Astrocyte (in vitro differentiated cells and primary cell): ENCODE measurements around the gene GPC3. TPM values are rescaled to one million over a fixed set of nuclear protein-coding genes. Genes with fewer than 3 reads are reported as not detected.
A peak's percentile ranks its signal among the peaks of the same experiment; 100 is the strongest.

Source experiments
- DNase-seq: peaks from one replicate; pipeline ENCODE4 v3.0.0-alpha.2; 2010; ENCODE audit warnings: low read depth
- FAIRE-seq: peaks from 2 replicates; lab custom pipeline; 2011; peaks lifted over from hg19 to GRCh38; lab: Jason Lieb, UNC
- H2AFZ ChIP-seq: 2 replicates; pipeline ENCODE4 v1.6.0; 2012; ENCODE audit warnings: low read depth, low read length, inconsistent platforms
- H3K27ac ChIP-seq: 2 replicates; pipeline ENCODE4 v1.5.1; 2011; ENCODE audit warnings: low read depth, low read length, inconsistent platforms
- H3K27me3 ChIP-seq: 2 replicates; pipeline ENCODE4 v1.6.0; 2011; ENCODE audit warnings: low read length, inconsistent platforms; ENCODE audit not compliant: insufficient read depth
- H3K36me3 ChIP-seq: 2 replicates; pipeline ENCODE4 v1.5.1; 2011; ENCODE audit warnings: low read length, inconsistent platforms; ENCODE audit not compliant: insufficient read depth
- H3K4me1 ChIP-seq: 2 replicates; pipeline ENCODE4 v1.5.1; 2011; ENCODE audit warnings: low read length, inconsistent platforms; ENCODE audit not compliant: insufficient read depth
- H3K4me2 ChIP-seq: 2 replicates; pipeline ENCODE4 v1.6.0; 2012; ENCODE audit warnings: low read length, inconsistent platforms
- H3K4me3 ChIP-seq: 2 replicates; pipeline ENCODE4 v1.5.1; 2011; ENCODE audit warnings: low read depth, mild to moderate bottlenecking, low read length, inconsistent platforms; ENCODE audit not compliant: insufficient read depth
- H3K79me2 ChIP-seq: 2 replicates; pipeline ENCODE4 v1.6.0; 2012; ENCODE audit warnings: mild to moderate bottlenecking, low read length, inconsistent platforms; ENCODE audit not compliant: insufficient read depth
- H3K9ac ChIP-seq: 2 replicates; pipeline ENCODE4 v1.6.0; 2012; ENCODE audit warnings: mild to moderate bottlenecking, low read length, inconsistent platforms
- H3K9me3 ChIP-seq: 2 replicates; pipeline ENCODE4 v1.5.1; 2012; ENCODE audit warnings: low read depth, mild to moderate bottlenecking, low read length, inconsistent platforms; ENCODE audit not compliant: insufficient read depth
- H4K20me1 ChIP-seq: 2 replicates; pipeline ENCODE4 v1.6.0; 2012; ENCODE audit warnings: low read length, inconsistent platforms; ENCODE audit not compliant: insufficient read depth
- H3K27ac Mint-ChIP-seq: one replicate; pipeline ENCODE4 v1.8.0; 2021; ENCODE audit warnings: mild to moderate bottlenecking, mixed read lengths; ENCODE audit not compliant: unreplicated experiment
- H3K27me3 Mint-ChIP-seq: one replicate; pipeline ENCODE4 v1.8.0; 2021; ENCODE audit warnings: low read depth, mixed read lengths; ENCODE audit not compliant: unreplicated experiment
- H3K36me3 Mint-ChIP-seq: one replicate; pipeline ENCODE4 v1.8.0; 2021; ENCODE audit warnings: low read depth, mixed read lengths; ENCODE audit not compliant: unreplicated experiment
- H3K4me1 Mint-ChIP-seq: one replicate; pipeline ENCODE4 v1.8.0; 2021; ENCODE audit warnings: low read depth, mixed read lengths; ENCODE audit not compliant: unreplicated experiment
- H3K4me3 Mint-ChIP-seq: one replicate; pipeline ENCODE4 v1.8.0; 2021; ENCODE audit warnings: mild to moderate bottlenecking, moderate library complexity, mixed read lengths; ENCODE audit not compliant: unreplicated experiment
- H3K9me3 Mint-ChIP-seq: one replicate; pipeline ENCODE4 v1.8.0; 2021; ENCODE audit warnings: mild to moderate bottlenecking, mixed read lengths; ENCODE audit not compliant: unreplicated experiment
- CTCF ChIP-seq: IDR thresholded peaks from 2 replicates; pipeline ENCODE4 v1.5.1; 2011; ENCODE audit warnings: low read depth, mild to moderate bottlenecking, inconsistent platforms, low read length, moderate library complexity; ENCODE audit not compliant: insufficient read depth
- EZH2 ChIP-seq: IDR thresholded peaks from 2 replicates; pipeline ENCODE4 v1.6.1; 2012; ENCODE audit warnings: mild to moderate bottlenecking, low read length, inconsistent platforms; ENCODE audit not compliant: insufficient read depth
- total RNA-seq: library from RNA; stranded (reverse); gene quantifications from 2 replicates; pipeline ENCODE4 v1.2.1, GENCODE V29; 2021

The GPC3 gene
- total RNA-seq, 1 donor from 2014 or later, result 8.2 TPM

GRCh38 chrX:133600536-133600935 is 384.9 kb downstream of the GPC3 start:
- Mint-ChIP-seq H3K4me3 (no peak overlapping the region), H3K9me3 (no peaks in the 10 kb centered on the region), H3K36me3 (no peaks in the 10 kb centered on the region), H3K4me1 (peaks cover 4% of the 10 kb centered on the region), H3K27me3 (no peaks in the 10 kb centered on the region), H3K27ac (no peak overlapping the region)
- no peaks in the 10 kb centered on the region for H3K4me1 ChIP-seq
- no peaks in the 10 kb centered on the region for H3K36me3 ChIP-seq
- H2AFZ ChIP-seq, result no peak overlapping the region
- FAIRE-seq (peak; percentile 5), DNase-seq (no peak)
- no peaks in the 10 kb centered on the region for H3K9me3 ChIP-seq
- no peak overlapping the region for H3K4me2 ChIP-seq
- no peak for TF ChIP-seq EZH2
- no peak for TF ChIP-seq CTCF
- no peaks in the 10 kb centered on the region for H3K27me3 ChIP-seq
- no peaks in the 10 kb centered on the region for H4K20me1 ChIP-seq
- no peak overlapping the region for H3K9ac ChIP-seq
- no peaks in the 10 kb centered on the region for H3K79me2 ChIP-seq
- H3K27ac ChIP-seq, result no peak overlapping the region
- H3K4me3 ChIP-seq, result no peak overlapping the region

- Histone ChIP-seq H3K27ac (no peak overlapping the region), H3K4me1 (no peaks in the 10 kb centered on the region), H2AFZ (no peak overlapping the region), H3K4me3 (no peak overlapping the region), H4K20me1 (no peaks in the 10 kb centered on the region), H3K79me2 (no peaks in the 10 kb centered on the region), H3K9me3 (no peaks in the 10 kb centered on the region), H3K27me3 (no peaks in the 10 kb centered on the region), H3K4me2 (no peak overlapping the region), H3K36me3 (no peaks in the 10 kb centered on the region), H3K9ac (no peak overlapping the region)
- Mint-ChIP-seq H3K27ac (no peak overlapping the region), H3K9me3 (peaks cover 4% of the 10 kb centered on the region), H3K27me3 (no peaks in the 10 kb centered on the region), H3K36me3 (no peaks in the 10 kb centered on the region), H3K4me3 (no peak overlapping the region), H3K4me1 (peaks cover 7% of the 10 kb centered on the region)
- DNase-seq (no peak), FAIRE-seq (peak; percentile 65)
- TF ChIP-seq EZH2, result no peak
- no peak for TF ChIP-seq CTCF
These were observed 386.6 kb downstream of the GPC3 start for GRCh38 chrX:133598601-133599335.

GRCh38 chrX:133594156-133594555 is 391.2 kb downstream of the GPC3 start:
- Histone ChIP-seq H3K79me2 (no peaks in the 10 kb centered on the region), H2AFZ (no peak overlapping the region), H4K20me1 (no peaks in the 10 kb centered on the region), H3K4me1 (no peaks in the 10 kb centered on the region), H3K4me2 (no peak overlapping the region), H3K27ac (no peak overlapping the region), H3K4me3 (no peak overlapping the region), H3K9ac (no peak overlapping the region), H3K9me3 (no peaks in the 10 kb centered on the region), H3K27me3 (no peaks in the 10 kb centered on the region), H3K36me3 (no peaks in the 10 kb centered on the region)
- H3K27me3 Mint-ChIP-seq, result no peaks in the 10 kb centered on the region
- H3K4me3 Mint-ChIP-seq, result no peak overlapping the region
- no peak overlapping the region for H3K27ac Mint-ChIP-seq
- DNase-seq (peak; percentile 68), FAIRE-seq (peak; percentile 62)
- peaks cover 4% of the 10 kb centered on the region for H3K9me3 Mint-ChIP-seq
- no peaks in the 10 kb centered on the region for H3K36me3 Mint-ChIP-seq
- TF ChIP-seq EZH2 (no peak), CTCF (no peak)
- H3K4me1 Mint-ChIP-seq, result peaks cover 6% of the 10 kb centered on the region
